NCI-H446 treated with DMSO at 0.1 percent for 48 hours (cell line): ENCODE measurements around the gene C6orf132.
"Not testable (repeated sequence)": the region's sequence is repeated elsewhere in the genome, so short reads cannot be mapped to it uniquely, and the experiment has no call there.

Source experiments
- DNase-seq: peaks from one replicate; lab custom pipeline; 2025; lab: John Stamatoyannopoulos, UW

The C6orf132 gene

GRCh38 chr6:42159431-42160024, 17.1 kb upstream of the C6orf132 start:
- no peak for DNase-seq

GRCh38 chr6:42158631-42159030, 16.2 kb upstream of the C6orf132 start:
- no peak for DNase-seq

GRCh38 chr6:42158011-42158410, 15.6 kb upstream of the C6orf132 start:
- no peak for DNase-seq

- DNase-seq: no peak
Observed at GRCh38 chr6:42156638-42157037, 14.2 kb upstream of the C6orf132 start.

- DNase-seq: no peak
Observed at GRCh38 chr6:42155293-42155692, 12.9 kb upstream of the C6orf132 start.

GRCh38 chr6:42154461-42155209, 12.2 kb upstream of the C6orf132 start:
- no peak for DNase-seq

- DNase-seq: no peak
Observed at GRCh38 chr6:42153921-42154320, 11.5 kb upstream of the C6orf132 start.

- DNase-seq: not testable (repeated sequence)
Observed at GRCh38 chr6:42152528-42153213, 10.3 kb upstream of the C6orf132 start.

GRCh38 chr6:42152024-42152423, 9.6 kb upstream of the C6orf132 start:
- no peak for DNase-seq

- no peak for DNase-seq
Observed at GRCh38 chr6:42150254-42150653, 7.8 kb upstream of the C6orf132 start.

GRCh38 chr6:42148058-42148457, 5.6 kb upstream of the C6orf132 start:
- DNase-seq: no peak

- no peak for DNase-seq
Observed at GRCh38 chr6:42147138-42147562, 4.7 kb upstream of the C6orf132 start.

- no peak for DNase-seq
Observed at GRCh38 chr6:42141603-42142117, 760 bp downstream of the C6orf132 start.

- DNase-seq: no peak
Observed at GRCh38 chr6:42140756-42141602, 1.4 kb downstream of the C6orf132 start.

GRCh38 chr6:42140032-42140431, 2.4 kb downstream of the C6orf132 start:
- no peak for DNase-seq

- no peak for DNase-seq
Observed at GRCh38 chr6:42138630-42139619, 3.5 kb downstream of the C6orf132 start.

GRCh38 chr6:42138190-42138589, 4.2 kb downstream of the C6orf132 start:
- DNase-seq: no peak

- no peak for DNase-seq
Observed at GRCh38 chr6:42137194-42137753, 5.1 kb downstream of the C6orf132 start.

- no peak for DNase-seq
Observed at GRCh38 chr6:42136508-42137193, 5.8 kb downstream of the C6orf132 start.

GRCh38 chr6:42135722-42136121, 6.7 kb downstream of the C6orf132 start:
- DNase-seq: no peak
